GM12878 (cell line): Measurements from ENCODE around the gene NECAB3. TPM values are rescaled to one million over a fixed set of nuclear protein-coding genes. Genes with fewer than 3 reads are reported as not detected.

Experiments
- ATAC-seq: fragments of 200-7000 bp; cut with Tn5 transposase; 3 replicates; pipeline ENCODE4 v1.9.1; 2020; ENCODE audit warnings: mild to moderate bottlenecking, moderate library complexity
- BruUV-seq: library from RNA; stranded (reverse); fragments of 400-500 nt; replicated peaks from 2 replicates; lab custom pipeline; 2021; lab: Mats Ljungman, UMichigan
- CTCF ChIA-PET: fragments of 300-600 bp; sonication (Branson Sonifier 250); formaldehyde crosslinking; extraction: SDS; loops from one replicate; lab custom pipeline; 2021; ENCODE audit warnings: inconsistent platforms; lab: Yijun Ruan, JAX
- POLR2A ChIA-PET: fragments of 350-600 bp; formaldehyde crosslinking; extraction: SDS; loops from one replicate; lab custom pipeline; 2021; ENCODE audit warnings: inconsistent platforms; lab: Charles Lee
- RAD21 ChIA-PET: fragments of 300-600 bp; sonication (Branson Sonifier 250); formaldehyde crosslinking; loops from one replicate; lab custom pipeline; 2023; ENCODE audit warnings: antibody characterized with exemption; ENCODE audit not compliant: unreplicated experiment; lab: Charles Lee
- SMC1A ChIA-PET: fragments of 300-600 bp; sonication (Branson Sonifier 250); formaldehyde crosslinking; loops from one replicate; lab custom pipeline; 2023; ENCODE audit not compliant: unreplicated experiment, uncharacterized antibody; lab: Charles Lee
- DNase-seq: peaks from one replicate; pipeline ENCODE4 v3.0.0-alpha.2; 2011; ENCODE audit warnings: low read depth, low spot score
- FAIRE-seq: peaks from 3 replicates; lab custom pipeline; 2011; peaks lifted over from hg19 to GRCh38; lab: Jason Lieb, UNC
- H2AFZ ChIP-seq: 2 replicates; pipeline ENCODE4 v1.6.0; 2011; ENCODE audit warnings: low read depth, low read length, control low read depth; ENCODE audit not compliant: control insufficient read depth
- H3K27ac ChIP-seq: 2 replicates; pipeline ENCODE4 v1.5.1; 2011; ENCODE audit warnings: control low read depth; ENCODE audit not compliant: control insufficient read depth, insufficient read depth
- H3K27me3 ChIP-seq, 2 experiments: replicated peaks in 1 of 2; 2 replicates each; pipeline versions ENCODE4 v1.6.0 to v1.6.1; 2011; ENCODE audit warnings: low read length in 1 of 2; ENCODE audit not compliant: control insufficient read depth in 2 of 2, insufficient read depth in 2 of 2
- H3K36me3 ChIP-seq, 2 experiments: 2 replicates each; pipeline ENCODE4 v1.5.1; 2011; ENCODE audit warnings: low read length in 1 of 2; ENCODE audit not compliant: control insufficient read depth in 2 of 2, insufficient read depth in 2 of 2
- H3K4me1 ChIP-seq: 2 replicates; pipeline ENCODE4 v1.6.1; 2011; ENCODE audit warnings: mild to moderate bottlenecking, low read length, moderate library complexity, mixed read lengths; ENCODE audit not compliant: control insufficient read depth, insufficient read depth
- H3K4me2 ChIP-seq: 2 replicates; pipeline ENCODE4 v1.6.0; 2011; ENCODE audit warnings: control low read depth; ENCODE audit not compliant: control insufficient read depth, insufficient read depth
- H3K4me3 ChIP-seq: fragments of 200-600 bp; sonication (generic); 2 replicates; pipeline ENCODE4 v1.5.1; 2016
- H3K79me2 ChIP-seq: 2 replicates; pipeline ENCODE4 v1.6.0; 2011; ENCODE audit warnings: low read length; ENCODE audit not compliant: control insufficient read depth, insufficient read depth
- H3K9ac ChIP-seq: 2 replicates; pipeline ENCODE4 v1.8.0; 2011; ENCODE audit warnings: low read length, control low read depth, mixed read lengths; ENCODE audit not compliant: control insufficient read depth, insufficient read depth
- H3K9me3 ChIP-seq: replicated peaks from 3 replicates; pipeline ENCODE4 v1.5.1; 2011; ENCODE audit warnings: mild to moderate bottlenecking, low read length; ENCODE audit not compliant: control insufficient read depth, insufficient read depth
- H4K20me1 ChIP-seq: 2 replicates; pipeline ENCODE4 v1.6.0; 2011; ENCODE audit not compliant: control insufficient read depth, insufficient read depth
- BCL11A ChIP-seq: IDR thresholded peaks from 2 replicates; pipeline ENCODE4 v1.6.1; 2011; ENCODE audit warnings: low read depth, low read length
- IKZF1 ChIP-seq: fragments of 450-650 bp; conservative IDR thresholded peaks from 2 replicates; pipeline ENCODE4 v1.6.1; 2017; ENCODE audit warnings: antibody characterized with exemption, mild to moderate bottlenecking
- IRF3 ChIP-seq: fragments of 450-650 bp; IDR thresholded peaks from 2 replicates; pipeline ENCODE4 v1.6.1; 2014; ENCODE audit warnings: mild to moderate bottlenecking
- KAT2A ChIP-seq: conservative IDR thresholded peaks from 2 replicates; pipeline ENCODE4 v1.6.1; 2011; ENCODE audit warnings: low read depth, low read length; ENCODE audit not compliant: control insufficient read depth
- MTA2 ChIP-seq: fragments of 450-650 bp; IDR thresholded peaks from 2 replicates; pipeline ENCODE4 v1.6.1; 2016; ENCODE audit warnings: low read depth, mild to moderate bottlenecking, moderate library complexity
- NFYB ChIP-seq: IDR thresholded peaks from 2 replicates; pipeline ENCODE4 v1.6.1; 2011; ENCODE audit warnings: low read depth, mild to moderate bottlenecking, low read length, improper control_type of control experiment, moderate library complexity; ENCODE audit not compliant: insufficient read depth
- ZNF217 ChIP-seq: fragments of 450-650 bp; IDR thresholded peaks from 2 replicates; pipeline ENCODE4 v1.6.1; 2017; ENCODE audit warnings: antibody characterized with exemption, mild to moderate bottlenecking
- ZSCAN29 ChIP-seq: fragments of 450-650 bp; IDR thresholded peaks from 2 replicates; pipeline ENCODE4 v1.6.1; 2017; ENCODE audit warnings: mild to moderate bottlenecking, moderate library complexity
- WGBS: methylation state at CpG from one replicate; pipeline ENCODE4 v1.1.6; 2016; ENCODE audit warnings: low lambda C conversion rate; ENCODE audit not compliant: insufficient replicate concordance, insufficient coverage; ENCODE audit errors: missing lambda C conversion rate; 5-methylcytosine and 5-hydroxymethylcytosine counted together
- in situ Hi-C: fragments of 300-500 bp; cut with MboI; formaldehyde crosslinking; loops from 9 replicates; pipeline ENCODE4 v1.14.3; 2018; ENCODE audit warnings: mixed read lengths
- intact Hi-C: fragments of 100-400 bp; cut with micrococcal nuclease; formaldehyde crosslinking; loops from one replicate; pipeline ENCODE4 v1.14.2; 2022; ENCODE audit not compliant: unreplicated experiment
- polyA plus RNA-seq, 11 experiments: library from polyadenylated mRNA; depleted of rRNA in 4 of 11; unstranded in 6 of 11; stranded (reverse) in 5 of 11; fragments of >200 nt; fragmentation: Nextera tagmentation in 4 of 11; fragmentation: Illumina TruSeq in 1 of 11; extraction: Ambion mirVana in 4 of 11; extraction: Trizol in 1 of 11; gene quantifications; 1 replicate in 1 of 11; 2 replicates in 10 of 11; pipeline versions ENCODE4 v1.2.1 to v1.2.3, GENCODE V29; 2011 to 2016; ENCODE audit warnings: inconsistent platforms in 2 of 11, missing spikeins in 2 of 11, low read depth in 1 of 11
- total RNA-seq, 4 experiments: library from RNA; depleted of rRNA in 3 of 4; stranded (reverse); fragments of >200 nt in 3 of 4; fragmentation: Illumina TruSeq in 1 of 4; extraction: Trizol in 1 of 4; gene quantifications; 2 replicates each; pipeline versions ENCODE4 v1.2.1 to v1.2.3, GENCODE V29; 2013 to 2021

The NECAB3 gene
- total and polyA plus RNA-seq, 10 of the 15 experiments (the other 5 are each of a cell fraction or from before 2014, with no cell fraction given), result 0.21 to 17.0 (median 7.2) TPM

GRCh38 chr20:33660035-33660684, 14.1 kb downstream of the NECAB3 start:
- no peaks in the 10 kb centered on the region for H3K9me3 ChIP-seq
- no peak overlapping the region for H3K4me3 ChIP-seq
- H3K79me2 ChIP-seq, result no peaks in the 10 kb centered on the region
- ChIA-PET RAD21 (interaction anchor here (0.8 kb wide), 1 partner anchor 200 kb away, joined by 3 read pairs; no protein-coding TSS in a partner anchor), CTCF (no interaction called here), SMC1A (no interaction called here), POLR2A (no interaction called here)
- H3K4me2 ChIP-seq, result no peak overlapping the region
- intact Hi-C loops (loop anchor here (10.0 kb wide), 1 partner anchor 465 kb away; no protein-coding TSS in a partner anchor), in situ Hi-C loops (no loop called here)
- H2AFZ ChIP-seq, result no peak overlapping the region
- no peak overlapping the region for H3K9ac ChIP-seq
- ATAC-seq, result no peak
- no TSS peak for BruUV-seq
- no peaks in the 10 kb centered on the region for H4K20me1 ChIP-seq
- H3K27me3 ChIP-seq, result no peaks in the 10 kb centered on the region
- peaks cover 18% of the 10 kb centered on the region for H3K4me1 ChIP-seq
- WGBS, result 78% methylated on average over 20 of the region's 21 CpGs
- H3K27ac ChIP-seq, result no peak overlapping the region
- H3K36me3 ChIP-seq, result no peaks in the 10 kb centered on the region
- no peak for DNase-seq
- no peak for FAIRE-seq
- no peak for TF ChIP-seq ZSCAN29
- TF ChIP-seq ZNF217, result no peak
- TF ChIP-seq NFYB, result no peak
- no peak for TF ChIP-seq KAT2A
- no peak for TF ChIP-seq IRF3
- no peak for TF ChIP-seq MTA2
- TF ChIP-seq IKZF1, result no peak
- no peak for TF ChIP-seq BCL11A
